Measurements from ENCODE around the gene GAMT.
"Not testable (repeated sequence)": the region's sequence is repeated elsewhere in the genome, so short reads cannot be mapped to it uniquely, and the experiment has no call there.

The GAMT gene

DNA sequence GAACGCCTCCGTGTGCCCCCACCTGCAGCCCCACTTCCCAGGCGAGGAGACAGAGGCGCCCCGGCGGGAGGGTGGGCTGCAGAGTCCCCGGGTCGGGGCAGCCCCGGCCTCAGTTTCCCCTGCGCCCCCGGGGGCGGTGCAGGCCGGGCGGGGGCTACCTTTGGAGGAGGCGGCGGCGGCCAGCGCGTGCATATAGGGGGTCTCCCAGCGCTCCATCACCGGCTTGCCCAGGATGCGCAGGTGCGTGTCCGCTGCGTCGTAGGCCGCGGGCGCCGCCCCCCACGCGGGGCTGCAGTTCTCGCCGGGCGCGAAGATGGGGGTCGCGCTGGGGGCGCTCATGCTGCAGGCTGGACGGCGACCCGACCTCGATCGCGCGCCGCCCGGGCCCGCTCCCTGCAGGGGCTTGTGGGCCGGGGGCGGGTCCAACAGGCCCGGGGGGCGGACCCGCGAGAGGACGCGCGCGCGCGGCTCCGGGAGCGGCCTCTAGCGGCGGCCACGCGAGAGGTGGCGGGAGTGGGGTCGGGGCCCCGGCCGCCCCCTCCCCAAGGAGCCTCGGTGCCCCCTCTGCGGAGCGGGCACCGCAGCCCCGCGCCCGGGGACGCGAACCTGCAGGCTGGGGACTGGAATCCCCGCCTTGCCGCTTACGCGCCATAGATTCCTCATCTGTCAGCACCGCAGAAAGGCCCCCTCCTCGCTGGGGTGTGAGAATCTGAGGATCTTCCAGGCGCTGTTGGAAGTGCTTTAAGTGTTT lies at the start of gene GAMT:
GAMT (minus strand) TSS at position 405 of the 751 bp plus-strand sequence; CDS start at position 339, 66 bp downstream.
- DNase-seq = no peak

DNA sequence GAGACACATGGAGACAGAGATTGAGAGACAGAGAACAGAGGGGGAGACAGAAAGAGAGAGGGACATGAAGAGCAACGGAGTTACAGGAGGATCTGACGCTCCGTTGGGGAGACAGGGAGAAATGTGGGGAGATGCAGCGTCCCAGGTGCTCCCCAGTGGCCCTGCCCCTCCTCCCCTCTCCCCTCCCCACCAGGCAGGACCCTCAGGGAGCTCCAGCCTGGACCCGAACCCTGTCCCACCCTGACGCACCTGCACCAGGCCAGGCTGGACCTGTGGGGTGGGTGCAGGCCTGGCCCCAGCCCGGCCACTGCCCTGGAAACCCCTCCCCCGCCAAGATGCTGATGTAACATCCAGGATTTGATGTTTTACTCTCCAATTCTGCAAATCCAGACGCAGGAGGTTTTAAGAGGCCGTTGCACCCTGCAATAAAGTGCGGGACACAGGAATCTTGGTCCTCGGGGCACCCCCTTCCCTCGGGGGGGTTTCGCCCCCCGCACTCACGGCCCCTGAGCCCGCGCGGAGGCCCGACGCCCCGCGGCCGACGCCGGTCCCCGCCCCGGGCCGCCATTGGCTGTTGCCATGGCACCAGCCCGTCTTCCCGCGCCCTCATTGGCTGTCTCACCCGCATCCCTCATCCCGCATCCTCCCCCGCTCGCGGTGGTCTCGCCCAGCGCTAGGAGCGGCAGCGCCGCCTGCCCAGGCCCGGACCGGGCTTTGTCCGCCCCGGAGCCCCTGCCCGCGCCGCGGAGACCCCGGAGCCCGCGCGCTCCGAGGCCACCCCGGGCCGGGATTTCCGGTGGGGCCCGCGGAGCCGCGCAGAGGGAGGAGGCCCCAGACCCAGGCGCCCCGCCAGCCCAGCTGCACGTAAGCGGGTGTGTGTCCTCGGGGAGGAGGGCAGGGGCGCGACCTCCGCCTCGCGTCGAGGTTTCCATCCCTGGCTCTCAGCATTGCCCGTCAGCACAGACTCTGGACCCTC lies 48.4 kb upstream of the GAMT start, which contains the start of gene APC2:
APC2 (plus strand) TSS at position 655 of the 976 bp plus-strand sequence. CDS start 2,881 bp downstream, outside the sequence.
- DNase-seq = peak; percentile 43

DNA sequence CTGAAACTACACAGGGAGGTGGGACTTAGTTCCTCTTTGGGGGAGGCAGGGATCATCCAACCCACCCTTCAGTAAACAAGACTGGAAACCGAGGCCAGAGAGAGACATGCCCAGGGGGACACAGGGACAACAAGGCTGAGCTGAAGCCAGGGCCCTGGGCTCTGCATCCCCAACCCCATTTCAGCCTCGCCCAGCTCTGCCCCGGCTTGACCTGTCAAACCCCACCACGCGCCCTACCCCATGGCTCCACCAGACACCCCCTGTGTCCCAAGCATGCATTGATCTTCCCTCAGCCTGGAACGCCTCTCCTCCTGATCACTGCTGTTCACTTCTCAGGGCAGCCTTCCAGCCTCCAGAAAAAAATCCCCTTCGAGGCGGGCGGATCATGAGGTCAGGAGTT lies 46.6 kb upstream of the GAMT start:
- no peak for DNase-seq

GRCh38 chr19:1447504-1447903 lies 46.2 kb upstream of the GAMT start:
- no peak for DNase-seq

- DNase-seq = no peak
Observed at GRCh38 chr19:1446713-1447481, 45.6 kb upstream of the GAMT start.

DNA sequence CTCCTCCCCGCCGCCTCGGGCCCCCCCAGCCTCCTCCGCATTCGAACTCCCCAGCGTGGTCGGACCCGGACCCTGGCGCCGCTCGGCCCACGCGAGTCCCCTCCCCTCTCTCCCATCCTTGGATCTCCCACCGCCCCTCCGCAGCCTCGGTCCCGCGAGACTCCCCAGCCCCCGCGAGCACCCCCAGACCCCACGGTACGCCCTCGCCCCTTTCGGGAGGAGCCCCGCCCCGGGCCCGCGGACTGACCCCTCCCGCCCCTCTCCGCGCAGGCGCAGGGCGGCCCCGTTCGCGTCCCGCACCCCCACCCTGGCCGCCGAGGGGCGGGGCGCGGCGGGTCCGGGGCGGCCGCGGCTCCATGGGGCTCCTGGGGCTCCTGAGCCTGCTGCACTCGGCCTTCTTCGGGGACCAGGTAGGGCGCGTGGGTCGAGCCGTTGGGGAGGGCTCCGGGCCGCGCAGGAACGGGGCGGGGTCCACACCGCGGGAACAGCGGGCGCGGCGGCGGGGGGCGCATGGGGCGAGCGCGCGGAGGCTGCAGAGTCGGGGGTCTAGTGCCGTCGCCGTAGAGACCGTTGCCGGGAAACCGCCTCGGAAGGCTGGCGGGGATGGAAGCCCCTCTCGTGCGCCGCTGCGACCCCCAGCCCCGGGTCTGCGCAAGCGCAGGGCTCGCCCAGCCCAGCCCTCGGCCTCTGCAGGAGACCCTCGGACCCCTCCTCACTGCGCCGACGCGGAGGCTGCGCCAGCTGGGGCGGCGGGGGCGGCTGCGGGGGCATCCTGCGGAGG lies 44.8 kb upstream of the GAMT start:
- DNase-seq = peak; percentile 12

DNA sequence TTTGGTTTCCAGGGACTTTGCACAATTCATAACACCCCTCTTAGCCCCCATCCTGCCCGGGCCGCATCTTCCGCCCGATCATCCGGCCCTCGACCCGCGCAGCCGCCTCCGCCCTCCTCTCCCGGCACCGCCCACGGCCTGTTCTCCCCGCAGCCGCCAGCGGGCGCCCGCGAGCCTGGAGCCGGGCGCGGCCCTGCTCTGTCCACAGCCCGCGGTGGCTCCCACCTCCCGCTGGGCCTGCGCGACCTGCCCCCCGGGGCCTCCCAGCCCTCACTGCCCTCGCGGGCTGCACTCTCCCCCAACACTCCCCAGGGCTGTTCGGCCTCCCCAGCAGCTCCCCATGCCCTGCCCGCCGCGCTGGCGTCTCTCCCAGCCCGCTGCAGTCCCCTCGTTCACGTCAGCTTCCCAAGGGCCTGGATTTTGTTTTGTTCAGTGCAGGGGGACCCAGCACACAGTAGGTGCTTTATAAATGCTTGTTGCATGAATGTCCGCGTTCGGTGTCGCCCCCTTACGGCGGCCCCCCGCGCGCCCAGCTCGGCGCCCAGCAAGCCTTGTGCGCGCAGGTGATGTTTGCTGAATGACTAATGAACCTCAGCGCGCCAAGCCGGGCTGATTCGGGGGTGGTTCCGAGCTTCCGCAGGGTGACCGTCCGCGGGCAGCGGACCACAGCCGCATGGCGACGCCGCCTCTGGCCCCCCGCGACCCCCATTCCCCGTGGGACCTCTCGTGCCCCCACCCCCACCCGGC lies 44.0 kb upstream of the GAMT start:
- DNase-seq = peak; percentile 12

DNA sequence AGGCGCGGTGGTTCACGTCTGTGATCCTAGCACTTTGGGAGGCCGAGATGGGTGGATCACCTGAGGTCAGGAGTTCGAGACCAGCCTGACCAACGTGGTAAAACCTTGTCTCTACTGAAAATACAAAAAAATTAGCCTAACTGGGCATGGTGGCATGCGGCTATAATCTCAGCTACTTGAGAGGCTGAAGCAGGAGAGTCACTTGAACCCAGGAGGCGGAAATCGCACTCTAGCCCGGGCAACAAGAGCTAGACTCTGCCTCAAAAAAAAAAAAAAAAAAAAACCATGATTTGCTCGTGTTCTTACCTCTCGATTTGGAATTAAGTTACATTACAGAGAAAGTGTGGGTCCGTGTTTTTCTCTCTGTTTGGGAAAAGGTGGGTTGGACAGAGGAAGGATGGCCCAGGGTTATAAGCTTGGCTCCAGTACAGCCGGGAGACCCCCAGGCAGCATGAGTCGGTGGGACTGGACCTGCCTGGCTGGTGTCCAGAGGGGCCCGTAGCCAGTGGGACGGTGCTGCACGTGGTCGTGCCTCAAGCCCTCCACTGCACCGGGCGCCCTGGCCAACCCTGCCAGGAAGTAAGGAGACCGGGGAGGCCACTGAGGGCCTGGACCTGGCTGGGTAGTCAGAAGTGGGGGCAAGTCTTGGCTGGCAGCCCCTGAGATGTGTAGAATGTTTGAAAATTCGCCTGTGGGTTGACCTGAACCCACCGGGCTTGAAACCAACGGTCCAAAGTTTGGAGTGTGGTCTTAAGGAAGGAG lies 40.5 kb upstream of the GAMT start:
- DNase-seq = no peak

GRCh38 chr19:1441022-1441426 lies 39.7 kb upstream of the GAMT start:
- no peak for DNase-seq

- DNase-seq = no peak
Observed at GRCh38 chr19:1440418-1440801, 39.1 kb upstream of the GAMT start.

- not testable (repeated sequence) for DNase-seq
Observed at GRCh38 chr19:1439525-1440417, 38.4 kb upstream of the GAMT start.

- no peak for DNase-seq
Observed at GRCh38 chr19:1438933-1439354, 37.6 kb upstream of the GAMT start.

GRCh38 chr19:1438035-1438932 lies 36.9 kb upstream of the GAMT start, which contains the start of gene RPS15:
TSS of gene RPS15 (plus strand) at chr19:1438396. CDS start at chr19:1438426, 30 bp downstream.
- peak; percentile 76 for DNase-seq

DNA sequence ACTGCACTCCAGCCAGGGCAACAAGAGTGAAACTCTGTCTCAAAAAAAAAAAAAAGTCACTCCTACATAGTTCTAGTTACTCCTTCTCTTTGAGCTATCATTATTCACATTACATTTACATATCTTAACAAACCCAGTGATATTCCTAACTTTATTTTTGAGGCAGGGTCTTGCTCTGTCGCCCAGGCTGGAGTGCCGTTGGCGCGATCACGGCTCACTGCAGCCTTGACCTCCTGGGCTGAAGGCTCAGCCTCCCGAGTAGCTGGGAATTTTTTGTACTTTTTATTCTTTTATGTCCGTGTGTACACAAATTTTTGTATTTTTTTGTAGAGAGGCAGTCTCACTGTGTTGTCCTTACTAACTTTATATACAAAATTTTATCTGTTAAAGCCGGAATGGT lies 36.3 kb upstream of the GAMT start:
- DNase-seq = no peak

DNA sequence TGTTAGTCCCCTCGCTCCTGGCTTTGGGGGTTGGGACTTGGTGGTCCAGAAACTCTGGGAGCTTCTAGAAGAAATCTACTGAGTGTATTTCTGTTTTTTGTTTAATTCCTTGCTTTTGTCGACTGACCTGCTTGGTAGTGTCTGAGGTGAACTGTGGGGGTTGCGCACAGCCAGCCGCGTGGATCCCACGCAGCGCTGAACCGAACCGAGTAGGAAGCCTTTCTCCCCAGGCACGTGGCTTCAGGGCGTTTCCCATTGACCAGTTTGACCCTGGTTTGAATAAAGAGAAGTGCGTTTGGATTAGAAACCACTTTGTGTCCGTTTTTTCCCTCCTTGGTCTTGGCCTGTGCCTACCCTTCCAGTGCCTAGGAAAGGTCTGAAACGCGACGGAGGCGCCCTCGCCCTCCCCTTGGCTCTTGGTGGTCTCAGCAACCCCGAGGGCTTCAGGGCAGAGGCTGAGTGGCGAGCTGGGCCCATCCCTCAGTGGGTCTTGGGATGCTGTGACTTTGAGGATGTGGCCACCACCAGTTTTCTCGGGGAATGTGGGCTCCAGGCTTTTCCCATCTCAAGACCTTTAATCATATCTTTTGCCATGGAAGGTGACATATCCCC lies 34.1 kb upstream of the GAMT start:
- DNase-seq = no peak

GRCh38 chr19:1434577-1435060 lies 33.3 kb upstream of the GAMT start:
- DNase-seq = no peak

GRCh38 chr19:1434040-1434366 lies 32.7 kb upstream of the GAMT start:
- no peak for DNase-seq

Measured in NCI-H748 treated with DMSO at 0.1 percent for 48 hours (cell line).